AG04449 (cell line): Measurements from ENCODE around the gene UBE3B.
A peak's percentile ranks its signal among the peaks of the same experiment; 100 is the strongest.

Experiments
- CTCF ChIA-PET: fragments of 350-600 bp; formaldehyde crosslinking; extraction: SDS; loops from one replicate; lab custom pipeline; 2021; ENCODE audit warnings: antibody characterized with exemption; lab: Yijun Ruan, JAX
- POLR2A ChIA-PET: fragments of 400-600, 350-600 bp; formaldehyde crosslinking; extraction: SDS; loops from one replicate; lab custom pipeline; 2020; ENCODE audit warnings: antibody characterized with exemption, inconsistent platforms; lab: Yijun Ruan, JAX
- DNase-seq: peaks from one replicate; pipeline ENCODE4 v3.0.0-alpha.2; 2010; ENCODE audit warnings: low read depth, low spot score
- H3K4me3 ChIP-seq: 2 replicates; pipeline ENCODE4 v1.5.1; 2011; ENCODE audit warnings: low read depth, mild to moderate bottlenecking, control low read depth, low read length
- CTCF ChIP-seq: IDR thresholded peaks from one replicate; pipeline ENCODE4 v1.5.1; 2011; ENCODE audit warnings: mild to moderate bottlenecking, moderate library complexity, low read length, control low read depth, inconsistent platforms; ENCODE audit not compliant: insufficient read depth; ENCODE audit errors: missing control alignments

Gene UBE3B

GRCh38 chr12:109475121-109475520 is 2.3 kb upstream of the UBE3B start:
- peak overlapping the region; percentile 95 for H3K4me3 ChIP-seq
- no peak for TF ChIP-seq CTCF
- ChIA-PET POLR2A (interaction anchor here (1.4 kb wide), 1 partner anchor 12 kb away, joined by 10 read pairs; no protein-coding TSS in a partner anchor), CTCF (interaction anchor here (0.8 to 10.7 kb wide), 6 partner anchors 10 to 300 kb away, joined by 3 to 199 read pairs (median 9); no protein-coding TSS in a partner anchor)
- no peak for DNase-seq

GRCh38 chr12:109475993-109476806 is 1.2 kb upstream of the UBE3B start:
- no peak for TF ChIP-seq CTCF
- DNase-seq, result no peak
- H3K4me3 ChIP-seq, result peak overlapping the region; percentile 95
- ChIA-PET CTCF (interaction anchor here (0.8 to 10.7 kb wide), 6 partner anchors 9 to 45 kb away, joined by 3 to 199 read pairs (median 9); no protein-coding TSS in a partner anchor), POLR2A (interaction anchor here (1.4 to 1.6 kb wide), 4 partner anchors 13 to 48 kb away, joined by 3 to 10 read pairs (median 5); no protein-coding TSS in a partner anchor)

- POLR2A ChIA-PET, result interaction anchor here (0.8 to 2.6 kb wide), 6 partner anchors 14 to 49 kb away, joined by 3 to 23 read pairs (median 4); no protein-coding TSS in a partner anchor
- H3K4me3 ChIP-seq, result peak overlapping the region; percentile 95
- no peak for DNase-seq
- TF ChIP-seq CTCF, result no peak
- CTCF ChIA-PET, result interaction anchor here (1.1 to 10.7 kb wide), 6 partner anchors 15 to 51 kb away, joined by 3 to 199 read pairs (median 8); no protein-coding TSS in a partner anchor
These were observed 638 bp upstream of the UBE3B start for GRCh38 chr12:109476807-109477184.

GRCh38 chr12:109477963-109478315 is 505 bp downstream of the UBE3B start:
- no peak for DNase-seq
- CTCF ChIA-PET, result interaction anchor here (1.0 to 10.7 kb wide), 6 partner anchors 10 to 47 kb away, joined by 3 to 199 read pairs (median 4); no protein-coding TSS in a partner anchor
- TF ChIP-seq CTCF, result no peak
- peak overlapping the region; percentile 95 for H3K4me3 ChIP-seq
- POLR2A ChIA-PET, result interaction anchor here (2.6 kb wide), 1 partner anchor 15 kb away, joined by 23 read pairs; no protein-coding TSS in a partner anchor

DNA sequence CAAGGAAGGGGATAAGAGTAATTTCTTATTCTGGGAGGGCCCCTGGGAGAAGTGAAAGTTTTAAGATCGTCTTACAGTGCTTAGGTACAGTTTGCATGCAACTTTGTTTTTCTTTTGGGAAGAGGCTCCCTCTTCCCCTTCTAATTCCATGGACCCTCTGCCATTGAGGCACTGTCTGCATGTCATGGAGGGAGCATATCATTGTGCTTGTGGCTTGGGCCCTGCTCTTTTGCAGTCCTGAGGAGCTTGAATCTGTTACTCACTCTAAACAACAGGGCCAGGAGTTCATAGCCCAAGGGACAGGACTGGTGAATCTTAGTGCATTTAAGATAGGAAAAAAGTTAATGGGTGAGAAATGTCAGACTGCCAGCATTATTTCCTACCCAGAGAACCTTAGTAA is 2.3 kb downstream of the UBE3B start:
- no peak for DNase-seq
- no peak overlapping the region for H3K4me3 ChIP-seq
- POLR2A ChIA-PET, result no interaction called here
- no peak for TF ChIP-seq CTCF
- CTCF ChIA-PET, result interaction anchor here (1.0 to 3.1 kb wide), 3 partner anchors 40 to 52 kb away, joined by 4 to 8 read pairs (median 4); no protein-coding TSS in a partner anchor

GRCh38 chr12:109480356-109480755 is 2.9 kb downstream of the UBE3B start:
- no peak for TF ChIP-seq CTCF
- ChIA-PET CTCF (interaction anchor here (0.9 to 3.1 kb wide), 4 partner anchors 39 to 52 kb away, joined by 4 to 8 read pairs (median 4); no protein-coding TSS in a partner anchor), POLR2A (no interaction called here)
- H3K4me3 ChIP-seq, result no peak overlapping the region
- no peak for DNase-seq
